CD4-positive, alpha-beta T cell treated with Interferon alpha-2 for 1 hour (primary cell): ENCODE results near the gene LRIG2.
"Not testable (repeated sequence)": the region's sequence is repeated elsewhere in the genome, so short reads cannot be mapped to it uniquely, and the experiment has no call there.

ENCODE experiments used
- DNase-seq, 2 donors: peaks; one replicate each; pipeline ENCODE4 v3.0.0-alpha.2; 2020 to 2022

LRIG2 gene

GRCh38 chr1:113128116-113128515, 55.1 kb downstream of the LRIG2 start:
- no peak for DNase-seq

DNA sequence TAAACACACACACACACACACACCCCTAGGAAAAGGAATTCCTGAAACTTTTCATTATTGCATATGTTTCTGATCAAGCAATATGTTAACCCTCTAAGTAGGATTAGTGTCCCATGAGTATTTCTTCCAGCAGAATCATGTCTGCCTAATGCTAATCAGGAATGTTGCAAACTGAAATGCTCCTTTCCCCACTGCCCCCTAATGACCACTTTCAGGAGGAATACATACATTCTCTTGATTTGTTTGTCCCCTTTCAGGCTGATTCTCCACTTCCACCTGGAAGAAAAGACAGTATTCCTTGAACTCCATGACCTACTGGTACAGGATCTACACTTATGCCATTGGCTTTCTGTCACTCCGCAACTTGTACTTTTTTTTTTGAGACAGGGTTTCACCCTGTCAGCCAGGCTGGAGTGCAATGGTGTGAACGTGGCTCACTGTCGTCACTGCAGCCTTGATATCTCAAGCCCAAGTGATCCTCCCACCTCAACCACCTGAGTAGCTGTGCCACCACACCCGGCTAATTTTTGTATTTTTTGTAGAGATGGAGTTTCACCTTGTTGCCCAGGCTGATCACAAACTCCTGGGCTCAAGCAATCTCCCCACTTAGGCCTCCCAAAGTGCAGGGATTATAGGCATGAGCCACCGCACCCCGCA, 56.7 kb downstream of the LRIG2 start:
- DNase-seq: no peak

GRCh38 chr1:113133038-113133437, 60.0 kb downstream of the LRIG2 start:
- peak in 1 of 2 donors; percentile 3 for DNase-seq

DNA sequence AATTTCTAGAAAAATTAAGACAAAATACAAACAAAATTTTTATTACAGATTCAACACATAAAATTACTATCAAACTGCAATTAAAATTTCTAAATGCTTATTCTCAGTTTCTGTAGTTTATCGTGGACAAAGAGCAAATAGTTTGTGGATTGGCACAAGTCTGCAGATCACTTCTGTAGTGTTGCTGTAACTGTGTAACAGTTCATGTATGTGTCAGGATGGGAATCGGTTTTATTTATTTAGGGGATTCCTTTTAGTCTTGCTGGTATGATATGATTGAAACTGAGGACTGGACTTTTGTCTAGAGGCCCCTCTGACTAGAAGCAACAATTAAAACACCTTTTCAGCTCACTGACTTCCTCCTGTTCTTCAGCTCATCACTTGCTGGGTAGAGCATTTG, 60.8 kb downstream of the LRIG2 start:
- DNase-seq: no peak

- DNase-seq: no peak
Measured at GRCh38 chr1:113135460-113135859, 62.5 kb downstream of the LRIG2 start.

DNA sequence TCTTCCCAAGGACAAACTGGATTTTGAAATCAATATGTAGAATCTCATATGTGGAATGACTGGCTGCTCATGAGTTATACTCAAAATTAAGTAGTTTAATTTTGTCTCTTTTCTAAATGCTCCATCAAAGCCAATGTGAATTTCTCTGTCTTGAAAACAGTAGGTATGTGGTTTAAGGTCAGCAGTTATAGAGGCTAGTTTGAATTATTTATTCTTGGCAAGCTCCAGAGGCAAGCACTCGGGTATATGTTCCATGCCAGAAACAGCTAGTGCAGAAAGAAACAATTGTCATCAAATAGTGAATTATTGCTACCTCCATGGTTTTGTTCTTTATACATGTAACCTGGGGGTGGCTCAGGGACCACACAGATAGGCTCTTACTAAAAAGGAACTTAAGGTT, 63.5 kb downstream of the LRIG2 start:
- DNase-seq: no peak

- no peak for DNase-seq
Measured at GRCh38 chr1:113137563-113137962, 64.6 kb downstream of the LRIG2 start.

DNA sequence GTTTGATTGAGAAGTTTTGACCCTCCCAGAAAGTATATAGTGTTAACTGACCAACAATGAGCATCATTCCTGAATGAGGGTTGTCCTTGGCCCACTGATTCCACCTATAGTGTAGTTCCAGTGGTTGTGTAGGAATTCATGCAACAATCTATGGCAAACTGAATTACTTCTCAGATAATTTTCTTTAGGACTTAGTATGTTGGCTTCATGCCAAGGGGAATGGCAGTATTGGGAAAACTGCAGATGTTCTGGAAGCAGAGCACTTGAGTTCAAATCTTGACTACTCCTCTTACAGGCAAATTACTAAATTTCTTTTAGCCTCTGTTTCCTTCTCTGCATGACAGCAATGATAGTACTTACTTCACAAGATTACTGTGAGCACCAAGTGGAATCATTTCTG, 65.8 kb downstream of the LRIG2 start:
- DNase-seq: no peak

GRCh38 chr1:113140176-113140575, 67.2 kb downstream of the LRIG2 start:
- DNase-seq: no peak

- DNase-seq: peak; percentile 50 to 59
Measured at GRCh38 chr1:113140588-113141446, 67.8 kb downstream of the LRIG2 start.

- DNase-seq: no peak
Measured at GRCh38 chr1:113141650-113142473, 68.9 kb downstream of the LRIG2 start.

DNA sequence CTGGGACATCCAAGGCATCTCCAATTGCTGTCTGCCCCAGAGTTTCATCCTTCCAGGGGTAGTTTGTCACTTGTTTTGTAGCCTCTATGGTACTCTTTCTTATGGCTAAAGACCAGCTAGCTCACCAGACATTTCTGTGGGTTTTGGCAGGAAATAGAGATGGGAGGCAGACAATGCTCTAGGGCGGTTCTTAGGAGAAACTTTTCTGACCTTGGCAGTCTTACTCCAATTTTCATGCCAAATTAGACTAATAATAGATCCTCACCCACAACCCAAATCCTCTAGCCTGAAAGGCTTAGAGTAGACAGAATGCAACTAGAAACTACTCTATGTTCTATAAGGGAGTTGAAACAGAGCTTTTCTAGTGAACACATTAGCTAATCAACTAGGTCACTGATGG, 69.8 kb downstream of the LRIG2 start:
- no peak for DNase-seq

DNA sequence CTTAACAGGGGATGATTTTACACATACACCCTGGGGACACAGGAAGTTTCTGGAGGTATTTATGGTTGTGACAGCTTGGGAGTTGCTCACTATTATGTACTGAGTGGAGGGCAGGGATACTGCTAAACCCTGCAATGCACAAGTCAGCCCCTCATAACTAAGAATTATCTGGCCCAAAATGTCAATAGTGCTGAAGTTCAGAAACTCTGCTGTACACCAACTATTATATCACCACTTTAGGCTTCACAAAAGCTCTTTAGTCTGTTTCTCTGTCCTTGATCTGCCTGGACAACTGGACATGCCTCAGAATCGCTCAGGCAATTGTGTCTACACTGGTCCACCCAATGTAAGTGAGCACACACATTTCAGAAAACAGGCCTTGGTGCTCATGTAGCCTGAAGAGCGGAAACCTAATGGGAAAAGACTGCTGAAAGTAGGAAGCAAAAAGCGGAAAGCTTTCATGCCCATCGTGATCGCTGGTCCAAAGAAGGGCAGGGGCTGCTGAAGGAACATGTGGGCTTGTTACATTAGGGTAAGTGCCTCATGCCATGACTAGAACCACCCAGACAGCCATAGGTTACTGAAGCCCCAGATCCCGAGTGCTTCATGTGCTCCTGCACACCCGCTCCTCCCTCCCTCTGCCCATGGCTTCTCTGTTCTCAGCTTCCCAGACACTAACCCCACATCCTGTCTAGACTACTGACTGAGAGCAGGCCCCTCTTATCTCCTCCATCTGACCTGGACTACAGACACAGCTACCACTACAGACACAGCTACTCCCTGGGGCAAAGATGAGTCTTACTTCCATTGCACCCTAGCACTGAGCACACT, 73.5 kb downstream of the LRIG2 start:
- DNase-seq: peak in 1 of 2 donors; percentile 19

GRCh38 chr1:113147073-113147625, 74.2 kb downstream of the LRIG2 start:
- no peak for DNase-seq

- no peak for DNase-seq
Measured at GRCh38 chr1:113147826-113148225, 74.8 kb downstream of the LRIG2 start.

DNA sequence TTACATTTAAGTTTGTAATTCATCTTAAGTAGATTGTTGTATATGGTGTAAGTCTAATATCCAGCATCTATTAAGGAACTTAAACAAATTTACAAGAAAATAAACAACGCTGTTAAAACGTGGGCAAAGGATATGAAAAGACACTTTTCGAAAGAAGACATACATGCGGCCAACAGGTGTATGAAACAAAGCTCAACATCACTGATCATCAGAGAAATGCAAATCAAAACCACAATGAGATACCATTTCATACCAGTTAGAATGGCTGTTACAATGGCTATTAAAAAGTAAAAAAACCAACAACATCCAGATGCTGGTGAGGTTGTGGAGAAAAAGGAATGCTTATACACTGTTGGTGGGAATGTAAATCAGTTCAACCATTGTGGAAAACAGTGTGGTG, 77.5 kb downstream of the LRIG2 start:
- DNase-seq: not testable (repeated sequence)

DNA sequence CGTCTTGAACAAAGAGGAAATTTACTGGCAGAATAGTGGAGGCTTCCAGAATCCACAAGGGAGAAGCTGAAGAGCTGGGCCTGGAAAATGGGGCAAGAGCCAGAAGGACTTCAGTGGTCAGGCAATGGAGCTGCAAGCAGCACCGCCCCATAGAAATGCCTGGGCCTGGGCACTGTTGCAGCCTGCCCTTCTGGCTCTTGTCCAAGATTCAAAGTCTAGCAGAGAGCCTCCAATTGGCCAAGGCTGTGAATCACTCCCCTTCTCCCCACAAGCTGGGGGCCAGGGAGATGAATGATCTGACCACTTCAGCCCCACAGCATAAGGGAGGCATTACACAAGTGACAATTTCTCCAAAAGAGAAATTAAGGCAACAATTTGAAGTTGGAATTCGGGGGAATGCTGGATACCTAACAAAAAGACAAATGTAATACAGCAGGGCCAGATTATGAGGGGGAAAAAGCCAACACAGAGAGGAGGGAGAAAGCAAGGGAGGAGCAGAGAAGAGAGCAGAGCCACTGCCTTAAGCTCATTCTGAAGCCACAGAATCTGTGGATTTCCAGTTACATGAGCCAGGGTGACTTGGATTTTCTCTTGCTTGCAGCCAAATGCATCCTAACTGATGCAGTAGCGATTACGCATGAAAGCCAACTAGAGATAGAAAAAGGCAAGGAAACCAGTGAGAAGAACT, 80.3 kb downstream of the LRIG2 start:
- no peak for DNase-seq

DNA sequence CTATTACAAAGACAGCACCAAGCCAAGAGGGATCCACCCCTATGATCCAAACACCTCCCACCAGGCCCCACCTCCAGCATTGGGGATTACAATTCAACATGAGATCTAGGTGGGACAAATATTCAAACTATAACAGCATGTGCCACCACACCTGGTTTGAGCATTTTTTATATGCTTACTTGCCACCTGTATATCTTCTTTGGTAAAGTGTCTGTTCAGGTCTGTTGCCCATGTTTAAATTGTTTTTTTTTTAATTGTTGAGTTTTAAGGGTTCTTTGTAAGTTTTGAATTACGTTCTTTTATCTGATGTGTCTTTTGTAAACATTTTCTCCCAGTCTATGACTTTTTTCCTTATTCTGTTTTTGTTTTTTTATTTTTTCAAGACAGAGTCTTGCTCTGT, 83.4 kb downstream of the LRIG2 start:
- DNase-seq: no peak

GRCh38 chr1:113158743-113159142, 85.7 kb downstream of the LRIG2 start:
- DNase-seq: not testable (repeated sequence)

- no peak for DNase-seq
Measured at GRCh38 chr1:113166473-113166872, 93.5 kb downstream of the LRIG2 start.

- DNase-seq: no peak
Measured at GRCh38 chr1:113168946-113169345, 95.9 kb downstream of the LRIG2 start.

GRCh38 chr1:113169591-113169990, 96.6 kb downstream of the LRIG2 start:
- no peak for DNase-seq
